ENCODE data around the gene MRM2. TPM values are rescaled to one million over a fixed set of nuclear protein-coding genes. Genes with fewer than 3 reads are reported as not detected.

Gene MRM2
- total RNA-seq, 1 experiment from 2014 or later = 49.9 TPM

DNA sequence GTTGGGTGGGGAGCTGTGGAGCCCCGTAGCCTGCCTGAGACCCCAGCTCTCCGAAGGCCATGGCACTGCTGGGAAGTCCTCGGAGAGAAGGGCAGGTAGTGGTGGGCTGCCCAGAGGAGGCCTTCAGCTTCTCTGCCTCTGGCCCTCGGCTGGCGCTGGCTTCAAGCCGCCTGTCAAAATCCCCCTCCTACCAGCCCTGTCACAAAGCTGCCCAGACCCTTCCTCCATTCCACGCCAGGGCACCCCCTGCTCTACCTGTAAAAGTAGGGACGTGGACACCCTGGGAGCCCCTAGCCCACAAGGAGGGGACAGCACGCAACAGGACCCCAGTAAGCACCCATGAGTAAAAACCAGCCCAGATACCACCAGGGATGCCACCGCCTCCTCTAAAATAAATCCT lies 40.9 kb downstream of the MRM2 start:
- ChIA-PET POLR2A (no interaction called here), CTCF (no interaction called here)
- intact Hi-C loops (cut with micrococcal nuclease; ENCODE audit: unreplicated experiment) = no loop called here
- no peak overlapping the region for H3K4me3 ChIP-seq (ENCODE audit: low read depth in 2 of 2, low read length in 2 of 2)
- no peak overlapping the region for H3K27ac ChIP-seq (ENCODE audit: low read length)
- no peaks in the 10 kb centered on the region for H3K27me3 ChIP-seq (ENCODE audit: control insufficient read depth, insufficient read depth, low read length)
- in situ Hi-C loops (cut with HindIII; ENCODE audit: low pct_unique_long_range_greater_than_20kb, low sequenced_read_pairs) = no loop called here
- H3K4me1 ChIP-seq (ENCODE audit: control insufficient read depth, insufficient read depth, low read length) = no peaks in the 10 kb centered on the region
- ATAC-seq = no peak
- no peaks in the 10 kb centered on the region for H3K9me3 ChIP-seq (ENCODE audit: control insufficient read depth, insufficient read depth, low read depth, low read length)
- H3K36me3 ChIP-seq (ENCODE audit: control insufficient read depth, insufficient read depth, low read length) = no peaks in the 10 kb centered on the region
- TF ChIP-seq, protein P1, sequence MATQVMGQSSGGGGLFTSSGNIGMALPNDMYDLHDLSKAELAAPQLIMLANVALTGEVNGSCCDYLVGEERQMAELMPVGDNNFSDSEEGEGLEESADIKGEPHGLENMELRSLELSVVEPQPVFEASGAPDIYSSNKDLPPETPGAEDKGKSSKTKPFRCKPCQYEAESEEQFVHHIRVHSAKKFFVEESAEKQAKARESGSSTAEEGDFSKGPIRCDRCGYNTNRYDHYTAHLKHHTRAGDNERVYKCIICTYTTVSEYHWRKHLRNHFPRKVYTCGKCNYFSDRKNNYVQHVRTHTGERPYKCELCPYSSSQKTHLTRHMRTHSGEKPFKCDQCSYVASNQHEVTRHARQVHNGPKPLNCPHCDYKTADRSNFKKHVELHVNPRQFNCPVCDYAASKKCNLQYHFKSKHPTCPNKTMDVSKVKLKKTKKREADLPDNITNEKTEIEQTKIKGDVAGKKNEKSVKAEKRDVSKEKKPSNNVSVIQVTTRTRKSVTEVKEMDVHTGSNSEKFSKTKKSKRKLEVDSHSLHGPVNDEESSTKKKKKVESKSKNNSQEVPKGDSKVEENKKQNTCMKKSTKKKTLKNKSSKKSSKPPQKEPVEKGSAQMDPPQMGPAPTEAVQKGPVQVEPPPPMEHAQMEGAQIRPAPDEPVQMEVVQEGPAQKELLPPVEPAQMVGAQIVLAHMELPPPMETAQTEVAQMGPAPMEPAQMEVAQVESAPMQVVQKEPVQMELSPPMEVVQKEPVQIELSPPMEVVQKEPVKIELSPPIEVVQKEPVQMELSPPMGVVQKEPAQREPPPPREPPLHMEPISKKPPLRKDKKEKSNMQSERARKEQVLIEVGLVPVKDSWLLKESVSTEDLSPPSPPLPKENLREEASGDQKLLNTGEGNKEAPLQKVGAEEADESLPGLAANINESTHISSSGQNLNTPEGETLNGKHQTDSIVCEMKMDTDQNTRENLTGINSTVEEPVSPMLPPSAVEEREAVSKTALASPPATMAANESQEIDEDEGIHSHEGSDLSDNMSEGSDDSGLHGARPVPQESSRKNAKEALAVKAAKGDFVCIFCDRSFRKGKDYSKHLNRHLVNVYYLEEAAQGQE (IDR thresholded peaks at IDR 0.05; ENCODE audit: insufficient read depth in 1 of 2, low read depth in 2 of 2, low read length in 1 of 2) = no peak
- TF ChIP-seq SIN3A (IDR thresholded peaks at IDR 0.05; ENCODE audit: borderline replicate concordance, insufficient read depth, low read depth, low read length) (no peak), TCF7L2 (IDR thresholded peaks at IDR 0.05; ENCODE audit: low read depth, low read length) (no peak), POLR2AphosphoS5 (IDR thresholded peaks at IDR 0.05; ENCODE audit: low read depth, low read length) (no peak)
- TF ChIP-seq, protein P2, sequence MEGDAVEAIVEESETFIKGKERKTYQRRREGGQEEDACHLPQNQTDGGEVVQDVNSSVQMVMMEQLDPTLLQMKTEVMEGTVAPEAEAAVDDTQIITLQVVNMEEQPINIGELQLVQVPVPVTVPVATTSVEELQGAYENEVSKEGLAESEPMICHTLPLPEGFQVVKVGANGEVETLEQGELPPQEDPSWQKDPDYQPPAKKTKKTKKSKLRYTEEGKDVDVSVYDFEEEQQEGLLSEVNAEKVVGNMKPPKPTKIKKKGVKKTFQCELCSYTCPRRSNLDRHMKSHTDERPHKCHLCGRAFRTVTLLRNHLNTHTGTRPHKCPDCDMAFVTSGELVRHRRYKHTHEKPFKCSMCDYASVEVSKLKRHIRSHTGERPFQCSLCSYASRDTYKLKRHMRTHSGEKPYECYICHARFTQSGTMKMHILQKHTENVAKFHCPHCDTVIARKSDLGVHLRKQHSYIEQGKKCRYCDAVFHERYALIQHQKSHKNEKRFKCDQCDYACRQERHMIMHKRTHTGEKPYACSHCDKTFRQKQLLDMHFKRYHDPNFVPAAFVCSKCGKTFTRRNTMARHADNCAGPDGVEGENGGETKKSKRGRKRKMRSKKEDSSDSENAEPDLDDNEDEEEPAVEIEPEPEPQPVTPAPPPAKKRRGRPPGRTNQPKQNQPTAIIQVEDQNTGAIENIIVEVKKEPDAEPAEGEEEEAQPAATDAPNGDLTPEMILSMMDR (IDR thresholded peaks at IDR 0.05) = no peak
- no TSS peak for BruUV-seq (replicated peaks)
- no peak for DNase-seq (ENCODE audit: low read depth, low spot score)

DNA sequence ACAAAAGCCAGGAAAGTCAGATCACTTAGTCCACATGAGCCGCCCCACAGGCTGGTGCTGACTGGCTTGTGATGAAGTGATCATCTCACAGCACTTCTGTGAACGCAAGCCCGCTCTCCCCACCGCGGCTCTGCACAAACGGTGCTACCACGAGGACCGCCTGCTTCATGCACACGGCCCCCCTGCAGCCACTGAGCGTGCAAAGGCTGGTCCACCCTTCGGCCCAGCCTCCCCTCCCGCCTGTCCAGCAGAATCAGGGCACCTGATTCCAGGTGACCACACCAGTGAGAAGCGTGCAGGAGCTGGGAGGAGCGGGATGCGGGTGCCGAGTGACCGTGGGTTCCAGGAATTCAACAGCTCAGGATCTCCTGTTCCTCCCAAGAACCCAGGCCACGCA lies 41.4 kb downstream of the MRM2 start:
- ChIA-PET POLR2A (no interaction called here), CTCF (no interaction called here)
- no peaks in the 10 kb centered on the region for H3K9me3 ChIP-seq (ENCODE audit: control insufficient read depth, insufficient read depth, low read depth, low read length)
- in situ Hi-C loops (cut with HindIII; ENCODE audit: low pct_unique_long_range_greater_than_20kb, low sequenced_read_pairs) (no loop called here), intact Hi-C loops (cut with micrococcal nuclease; ENCODE audit: unreplicated experiment) (no loop called here)
- ATAC-seq (no peak), DNase-seq (ENCODE audit: low read depth, low spot score) (no peak)
- no peaks in the 10 kb centered on the region for H3K4me1 ChIP-seq (ENCODE audit: control insufficient read depth, insufficient read depth, low read length)
- no peaks in the 10 kb centered on the region for H3K36me3 ChIP-seq (ENCODE audit: control insufficient read depth, insufficient read depth, low read length)
- no peak overlapping the region for H3K27ac ChIP-seq (ENCODE audit: low read length)
- TF ChIP-seq, protein P2 (IDR thresholded peaks at IDR 0.05) = no peak
- TF ChIP-seq POLR2AphosphoS5 (IDR thresholded peaks at IDR 0.05; ENCODE audit: low read depth, low read length) (no peak), SIN3A (IDR thresholded peaks at IDR 0.05; ENCODE audit: borderline replicate concordance, insufficient read depth, low read depth, low read length) (no peak), TCF7L2 (IDR thresholded peaks at IDR 0.05; ENCODE audit: low read depth, low read length) (no peak)
- TF ChIP-seq, protein P1 (IDR thresholded peaks at IDR 0.05; ENCODE audit: insufficient read depth in 1 of 2, low read depth in 2 of 2, low read length in 1 of 2) = no peak
- no peaks in the 10 kb centered on the region for H3K27me3 ChIP-seq (ENCODE audit: control insufficient read depth, insufficient read depth, low read length)
- BruUV-seq (replicated peaks) = no TSS peak
- H3K4me3 ChIP-seq (ENCODE audit: low read depth in 2 of 2, low read length in 2 of 2) = no peak overlapping the region
